K562 (cell line): ENCODE measurements around the gene SPON1. TPM values are rescaled to one million over a fixed set of nuclear protein-coding genes. Genes with fewer than 3 reads are reported as not detected.

Source experiments
- ATAC-seq: fragments of 200-7000 bp; cut with Tn5 transposase; 3 replicates; pipeline ENCODE4 v1.9.1; 2020; ENCODE audit warnings: moderate library complexity
- BruUV-seq: library from RNA; stranded (reverse); fragments of 400-500 nt; replicated peaks from 2 replicates; lab custom pipeline; 2021; lab: Mats Ljungman, UMichigan
- CTCF ChIA-PET: fragments of 300-600 bp; formaldehyde crosslinking; extraction: SDS; loops from one replicate; lab custom pipeline; 2021; ENCODE audit warnings: low intra/inter-chr PET ratio; lab: Yijun Ruan, JAX
- POLR2A ChIA-PET: fragments of 300-600, 350-650 bp; sonication (Branson Sonifier 250); formaldehyde crosslinking; extraction: SDS; loops from one replicate; lab custom pipeline; 2021; ENCODE audit warnings: antibody characterized with exemption, inconsistent platforms; lab: Yijun Ruan, JAX
- DNase-seq, 4 experiments: peaks; one replicate each; pipeline versions ENCODE4 v3.0.0 to v3.0.0-alpha.2; 2011 to 2018; ENCODE audit warnings: low spot score in 3 of 4, mixed read lengths in 3 of 4; ENCODE audit errors: extremely low read depth in 1 of 4
- FAIRE-seq: peaks from 2 replicates; lab custom pipeline; 2011; peaks lifted over from hg19 to GRCh38; lab: Jason Lieb, UNC
- H2AFZ ChIP-seq: 2 replicates; pipeline ENCODE4 v1.6.0; 2011; ENCODE audit warnings: low read depth, low read length, control low read depth, inconsistent platforms
- H3K27ac ChIP-seq: fragments of 200-600 bp; 3 replicates; pipeline ENCODE4 v1.8.0; 2011; ENCODE audit warnings: low read depth, mild to moderate bottlenecking, control low read depth, inconsistent platforms, low read length, moderate library complexity, mixed read lengths; ENCODE audit errors: extremely low read depth
- H3K27me3 ChIP-seq, 2 experiments: fragments of 300-600 bp in 1 of 2; 2 replicates in 1 of 2; 3 replicates in 1 of 2; pipeline versions ENCODE4 v1.6.0 to v1.8.0; 2011; ENCODE audit warnings: inconsistent platforms in 2 of 2, low read length in 2 of 2, mild to moderate bottlenecking in 1 of 2, mixed read lengths in 1 of 2, moderate library complexity in 1 of 2; ENCODE audit not compliant: control insufficient read depth in 2 of 2, insufficient read depth in 2 of 2
- H3K36me3 ChIP-seq: fragments of 300-600 bp; 3 replicates; pipeline ENCODE4 v1.8.0; 2011; ENCODE audit warnings: mild to moderate bottlenecking, low read length, inconsistent platforms; ENCODE audit not compliant: control insufficient read depth, insufficient read depth
- H3K4me1 ChIP-seq, 2 experiments: fragments of 200-600 bp in 1 of 2; replicated peaks in 1 of 2; 2 replicates in 1 of 2; 3 replicates in 1 of 2; pipeline versions ENCODE4 v1.5.1 to v1.8.0; 2011; ENCODE audit warnings: inconsistent platforms in 2 of 2, low read length in 2 of 2, mild to moderate bottlenecking in 1 of 2, mixed read lengths in 1 of 2, moderate library complexity in 1 of 2; ENCODE audit not compliant: control insufficient read depth in 2 of 2, insufficient read depth in 2 of 2
- H3K4me2 ChIP-seq: 2 replicates; pipeline ENCODE4 v1.6.1; 2011; ENCODE audit warnings: low read length, control low read depth, inconsistent platforms, mixed read lengths; ENCODE audit not compliant: insufficient read depth
- H3K4me3 ChIP-seq: fragments of 200-600 bp; sonication (generic), shearing (Covaris generic); 2 replicates; pipeline ENCODE4 v1.5.1; 2016; ENCODE audit warnings: control low read depth, inconsistent platforms
- H3K79me2 ChIP-seq: fragments of 200-600 bp; 3 replicates; pipeline ENCODE4 v1.8.0; 2011; ENCODE audit warnings: low read length, inconsistent platforms; ENCODE audit not compliant: control insufficient read depth, insufficient read depth
- H3K9ac ChIP-seq, 2 experiments: 2 replicates each; pipeline versions ENCODE4 v1.6.0 to v1.6.1; 2011; ENCODE audit warnings: low read depth in 2 of 2, low read length in 2 of 2, control low read depth in 1 of 2, inconsistent platforms in 1 of 2, mild to moderate bottlenecking in 1 of 2, mixed read lengths in 1 of 2; ENCODE audit not compliant: insufficient read depth in 1 of 2
- H3K9me1 ChIP-seq: one replicate; pipeline ENCODE4 v1.6.0; 2011; ENCODE audit warnings: inconsistent platforms, mild to moderate bottlenecking, low read length, moderate library complexity; ENCODE audit not compliant: control insufficient read depth, insufficient read depth
- H3K9me3 ChIP-seq: replicated peaks from 2 replicates; pipeline ENCODE4 v1.5.1; 2011; ENCODE audit warnings: low read depth, low read length, inconsistent platforms; ENCODE audit not compliant: control insufficient read depth, insufficient read depth
- H4K20me1 ChIP-seq: replicated peaks from 2 replicates; pipeline ENCODE4 v1.6.1; 2011; ENCODE audit warnings: low read length, inconsistent platforms, mixed read lengths; ENCODE audit not compliant: control insufficient read depth, insufficient read depth
- NR1H2 ChIP-seq: sonication (generic); formaldehyde crosslinking; IDR thresholded peaks from 2 replicates; pipeline ENCODE4 v1.4.0; 2020; ENCODE audit warnings: mild to moderate bottlenecking, missing genetic modification reagents
- NR3C1 ChIP-seq: sonication (generic); formaldehyde crosslinking; IDR thresholded peaks from 2 replicates; pipeline ENCODE4 v1.8.1; 2022; ENCODE audit warnings: missing genetic modification reagents
- ZBTB26 ChIP-seq: fragments of 450-650 bp; formaldehyde crosslinking; IDR thresholded peaks from 2 replicates; pipeline ENCODE4 v1.4.0; 2022; ENCODE audit warnings: missing genetic modification characterization
- ZFP30 ChIP-seq: fragments of 250-450 bp; sonication (Bioruptor Pico); IDR thresholded peaks from 2 replicates; pipeline ENCODE4 v1.8.0; 2022; ENCODE audit warnings: moderate library complexity, mild to moderate bottlenecking, inconsistent platforms, borderline replicate concordance
- WGBS: fragments of 100-300 bp; shearing (Covaris generic); methylation state at CpG from one replicate; pipeline ENCODE4 v1.1.6; 2016; ENCODE audit warnings: low coverage, mixed read lengths; ENCODE audit not compliant: insufficient coverage; ENCODE audit errors: missing lambda C conversion rate; 5-methylcytosine and 5-hydroxymethylcytosine counted together
- in situ Hi-C: fragments of 300-500 bp; cut with MboI; formaldehyde crosslinking; loops from 4 replicates; pipeline ENCODE4 v1.15.0; 2018; ENCODE audit warnings: inconsistent platforms, mixed read lengths
- intact Hi-C: fragments of 100-400 bp; cut with micrococcal nuclease; formaldehyde crosslinking; loops from 2 replicates; pipeline ENCODE4 v1.14.2; 2022
- polyA plus RNA-seq, 8 experiments: library from polyadenylated mRNA; depleted of rRNA in 4 of 8; stranded (reverse) in 5 of 8; unstranded in 3 of 8; fragments of >200 nt; fragmentation: Nextera tagmentation in 2 of 8; fragmentation: Illumina TruSeq in 1 of 8; extraction: Ambion mirVana in 2 of 8; extraction: Trizol in 1 of 8; gene quantifications; 2 replicates each; pipeline versions ENCODE4 v1.2.1 to v1.2.3, GENCODE V29; 2011 to 2014; ENCODE audit warnings: inconsistent platforms in 1 of 8, missing spikeins in 1 of 8
- total RNA-seq, 7 experiments: library from RNA; depleted of rRNA in 6 of 7; stranded (reverse); fragments of >200 nt in 6 of 7; fragmentation: Illumina TruSeq in 2 of 7; extraction: Trizol in 2 of 7; gene quantifications; 2 replicates each; pipeline versions ENCODE4 v1.2.1 to v1.2.3, GENCODE V29; 2011 to 2021; ENCODE audit warnings: low replicate concordance in 1 of 7
- TF ChIP-seq, protein P1 (sequence below): fragments of 200-800 bp; sonication (Bioruptor generic); IDR thresholded peaks from 2 replicates; pipeline ENCODE4 v1.6.1; 2016; ENCODE audit warnings: missing genetic modification characterization, missing compliant biosample characterization
- TF ChIP-seq, protein P2 (sequence below): fragments of 450-650 bp; IDR thresholded peaks from 2 replicates; pipeline ENCODE4 v1.6.1; 2016; ENCODE audit warnings: missing biosample characterization, missing genetic modification characterization

The SPON1 gene
- total and polyA plus RNA-seq, 9 of the 15 experiments (the other 6 are each of a cell fraction or from before 2014, with no cell fraction given), result 0.04 to 0.06 TPM; not detected in 7

DNA sequence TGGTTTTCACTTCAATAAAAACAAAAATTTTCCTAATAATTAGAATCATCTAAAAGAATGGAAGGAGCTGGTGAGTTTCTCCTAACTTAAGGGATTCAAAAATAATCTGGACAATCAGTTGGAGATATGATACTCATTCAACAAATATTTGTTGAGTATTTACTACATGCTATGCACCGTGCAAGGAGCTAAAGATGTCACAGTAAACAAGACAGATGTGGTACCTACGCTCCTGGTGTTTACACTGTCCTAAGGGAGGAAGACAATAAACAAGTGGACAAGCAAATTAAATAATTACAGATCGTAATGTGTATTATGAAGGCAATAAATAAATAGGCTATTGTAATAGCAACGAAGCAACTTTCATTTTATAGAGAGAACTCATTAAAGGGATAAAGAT, 9.9 kb upstream of the SPON1 start:
- ChIA-PET CTCF (no interaction called here), POLR2A (interaction anchor here (0.6 kb wide), 1 partner anchor 514 kb away, joined by 3 read pairs; no protein-coding TSS in a partner anchor)
- Histone ChIP-seq H3K9ac (no peak overlapping the region), H3K9me1 (no peaks in the 10 kb centered on the region), H2AFZ (no peak overlapping the region), H3K4me2 (no peak overlapping the region), H3K27me3 (peaks cover 11 to 14% of the 10 kb centered on the region in 2 experiments; a peak in 3 of 5 replicates), H3K4me1 (no peaks in the 10 kb centered on the region), H3K36me3 (no peaks in the 10 kb centered on the region)
- 1% methylated on average over 4 of the region's 4 CpGs for WGBS
- DNase-seq, result no peak
- BruUV-seq, result no TSS peak
- intact Hi-C loops, result no loop called here
- no peak for TF ChIP-seq ZFP30 (CRISPR knock-in tag)
- TF ChIP-seq, protein P1, sequence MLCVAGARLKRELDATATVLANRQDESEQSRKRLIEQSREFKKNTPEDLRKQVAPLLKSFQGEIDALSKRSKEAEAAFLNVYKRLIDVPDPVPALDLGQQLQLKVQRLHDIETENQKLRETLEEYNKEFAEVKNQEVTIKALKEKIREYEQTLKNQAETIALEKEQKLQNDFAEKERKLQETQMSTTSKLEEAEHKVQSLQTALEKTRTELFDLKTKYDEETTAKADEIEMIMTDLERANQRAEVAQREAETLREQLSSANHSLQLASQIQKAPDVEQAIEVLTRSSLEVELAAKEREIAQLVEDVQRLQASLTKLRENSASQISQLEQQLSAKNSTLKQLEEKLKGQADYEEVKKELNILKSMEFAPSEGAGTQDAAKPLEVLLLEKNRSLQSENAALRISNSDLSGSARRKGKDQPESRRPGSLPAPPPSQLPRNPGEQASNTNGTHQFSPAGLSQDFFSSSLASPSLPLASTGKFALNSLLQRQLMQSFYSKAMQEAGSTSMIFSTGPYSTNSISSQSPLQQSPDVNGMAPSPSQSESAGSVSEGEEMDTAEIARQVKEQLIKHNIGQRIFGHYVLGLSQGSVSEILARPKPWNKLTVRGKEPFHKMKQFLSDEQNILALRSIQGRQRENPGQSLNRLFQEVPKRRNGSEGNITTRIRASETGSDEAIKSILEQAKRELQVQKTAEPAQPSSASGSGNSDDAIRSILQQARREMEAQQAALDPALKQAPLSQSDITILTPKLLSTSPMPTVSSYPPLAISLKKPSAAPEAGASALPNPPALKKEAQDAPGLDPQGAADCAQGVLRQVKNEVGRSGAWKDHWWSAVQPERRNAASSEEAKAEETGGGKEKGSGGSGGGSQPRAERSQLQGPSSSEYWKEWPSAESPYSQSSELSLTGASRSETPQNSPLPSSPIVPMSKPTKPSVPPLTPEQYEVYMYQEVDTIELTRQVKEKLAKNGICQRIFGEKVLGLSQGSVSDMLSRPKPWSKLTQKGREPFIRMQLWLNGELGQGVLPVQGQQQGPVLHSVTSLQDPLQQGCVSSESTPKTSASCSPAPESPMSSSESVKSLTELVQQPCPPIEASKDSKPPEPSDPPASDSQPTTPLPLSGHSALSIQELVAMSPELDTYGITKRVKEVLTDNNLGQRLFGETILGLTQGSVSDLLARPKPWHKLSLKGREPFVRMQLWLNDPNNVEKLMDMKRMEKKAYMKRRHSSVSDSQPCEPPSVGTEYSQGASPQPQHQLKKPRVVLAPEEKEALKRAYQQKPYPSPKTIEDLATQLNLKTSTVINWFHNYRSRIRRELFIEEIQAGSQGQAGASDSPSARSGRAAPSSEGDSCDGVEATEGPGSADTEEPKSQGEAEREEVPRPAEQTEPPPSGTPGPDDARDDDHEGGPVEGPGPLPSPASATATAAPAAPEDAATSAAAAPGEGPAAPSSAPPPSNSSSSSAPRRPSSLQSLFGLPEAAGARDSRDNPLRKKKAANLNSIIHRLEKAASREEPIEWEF (CRISPR knock-in tag), result no peak
- no peak for TF ChIP-seq NR1H2 (CRISPR knock-in tag)
- TF ChIP-seq ZBTB26 (CRISPR knock-in tag), result no peak
- TF ChIP-seq NR3C1 (CRISPR knock-in tag), result no peak
- TF ChIP-seq, protein P2, sequence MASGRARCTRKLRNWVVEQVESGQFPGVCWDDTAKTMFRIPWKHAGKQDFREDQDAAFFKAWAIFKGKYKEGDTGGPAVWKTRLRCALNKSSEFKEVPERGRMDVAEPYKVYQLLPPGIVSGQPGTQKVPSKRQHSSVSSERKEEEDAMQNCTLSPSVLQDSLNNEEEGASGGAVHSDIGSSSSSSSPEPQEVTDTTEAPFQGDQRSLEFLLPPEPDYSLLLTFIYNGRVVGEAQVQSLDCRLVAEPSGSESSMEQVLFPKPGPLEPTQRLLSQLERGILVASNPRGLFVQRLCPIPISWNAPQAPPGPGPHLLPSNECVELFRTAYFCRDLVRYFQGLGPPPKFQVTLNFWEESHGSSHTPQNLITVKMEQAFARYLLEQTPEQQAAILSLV (tag), result no peak
- TF ChIP-seq, all 486 proteins: peak for 0
- Histone ChIP-seq H3K9me3 (no peaks in the 10 kb centered on the region), H3K79me2 (no peaks in the 10 kb centered on the region), H3K4me3 (no peak overlapping the region), H3K27ac (no peak overlapping the region), H4K20me1 (no peaks in the 10 kb centered on the region)
- in situ Hi-C loops, result loop anchor here (10.0 kb wide), 1 partner anchor 292 kb away; no protein-coding TSS in a partner anchor
- no peak for FAIRE-seq
- no peak for ATAC-seq
